ENCODE results near the gene ACSL3. TPM values are rescaled to one million over a fixed set of nuclear protein-coding genes. Genes with fewer than 3 reads are reported as not detected.

Gene ACSL3
- total RNA-seq, 1 donor from 2014 or later, result 41.2 TPM

DNA sequence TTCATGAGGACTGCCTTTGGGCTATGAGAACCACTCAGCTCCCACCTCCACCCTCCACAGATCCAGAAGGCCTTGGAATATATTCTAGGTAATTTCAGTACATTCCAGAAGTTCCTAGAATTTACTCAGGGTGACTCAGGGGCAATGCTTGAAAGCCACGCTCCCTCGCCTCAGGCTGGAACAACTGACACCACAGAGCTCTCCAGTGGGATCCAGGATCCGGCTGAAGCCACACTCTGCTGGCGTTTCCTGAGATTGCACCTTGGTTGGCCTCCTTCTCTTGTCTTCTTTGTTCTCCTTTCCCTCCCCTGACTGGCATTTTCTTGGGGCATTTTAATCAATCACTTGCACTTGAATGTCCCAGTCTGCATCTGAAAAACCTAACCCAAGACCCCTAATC, 98.5 kb downstream of the ACSL3 start:
- ATAC-seq (ENCODE audit: low read depth) (no peak), DNase-seq (no peak)
- Mint-ChIP-seq H3K4me1 (no peaks in the 10 kb centered on the region), H3K27me3 (peaks cover 37% of the 10 kb centered on the region), H3K4me3 (no peak overlapping the region), H3K9me3 (no peaks in the 10 kb centered on the region), H3K36me3 (ENCODE audit: low read depth) (no peaks in the 10 kb centered on the region), H3K27ac (no peak overlapping the region)
- TF ChIP-seq, protein P1, sequence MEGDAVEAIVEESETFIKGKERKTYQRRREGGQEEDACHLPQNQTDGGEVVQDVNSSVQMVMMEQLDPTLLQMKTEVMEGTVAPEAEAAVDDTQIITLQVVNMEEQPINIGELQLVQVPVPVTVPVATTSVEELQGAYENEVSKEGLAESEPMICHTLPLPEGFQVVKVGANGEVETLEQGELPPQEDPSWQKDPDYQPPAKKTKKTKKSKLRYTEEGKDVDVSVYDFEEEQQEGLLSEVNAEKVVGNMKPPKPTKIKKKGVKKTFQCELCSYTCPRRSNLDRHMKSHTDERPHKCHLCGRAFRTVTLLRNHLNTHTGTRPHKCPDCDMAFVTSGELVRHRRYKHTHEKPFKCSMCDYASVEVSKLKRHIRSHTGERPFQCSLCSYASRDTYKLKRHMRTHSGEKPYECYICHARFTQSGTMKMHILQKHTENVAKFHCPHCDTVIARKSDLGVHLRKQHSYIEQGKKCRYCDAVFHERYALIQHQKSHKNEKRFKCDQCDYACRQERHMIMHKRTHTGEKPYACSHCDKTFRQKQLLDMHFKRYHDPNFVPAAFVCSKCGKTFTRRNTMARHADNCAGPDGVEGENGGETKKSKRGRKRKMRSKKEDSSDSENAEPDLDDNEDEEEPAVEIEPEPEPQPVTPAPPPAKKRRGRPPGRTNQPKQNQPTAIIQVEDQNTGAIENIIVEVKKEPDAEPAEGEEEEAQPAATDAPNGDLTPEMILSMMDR (IDR thresholded peaks at IDR 0.05), result no peak
- CTCF ChIA-PET, result no interaction called here
- POLR2A ChIA-PET, result no interaction called here
- intact Hi-C loops (cut with micrococcal nuclease), result no loop called here

DNA sequence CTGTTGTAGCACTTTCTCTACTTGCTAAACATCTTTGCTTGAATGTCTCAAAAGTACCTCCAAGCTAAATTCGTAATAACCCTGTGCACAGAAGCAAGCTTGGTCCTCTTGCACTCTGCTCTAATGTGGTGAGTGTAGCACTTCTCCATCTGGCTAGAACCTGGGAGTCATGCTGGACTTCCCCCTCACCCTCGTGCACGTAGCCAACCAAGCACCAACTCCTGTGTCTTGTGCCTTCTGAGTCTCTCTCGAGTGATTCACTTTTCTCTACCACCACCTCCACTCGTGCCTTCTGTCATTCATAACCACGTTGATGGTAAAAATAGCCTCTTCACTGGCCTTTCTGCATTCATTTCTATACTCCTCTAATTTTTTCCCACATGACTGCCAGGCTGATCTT, 99.3 kb downstream of the ACSL3 start:
- ChIA-PET POLR2A (no interaction called here), CTCF (no interaction called here)
- Mint-ChIP-seq H3K27ac (no peak overlapping the region), H3K36me3 (ENCODE audit: low read depth) (no peaks in the 10 kb centered on the region), H3K4me1 (no peaks in the 10 kb centered on the region), H3K9me3 (no peaks in the 10 kb centered on the region), H3K4me3 (no peak overlapping the region), H3K27me3 (peaks cover 37% of the 10 kb centered on the region)
- TF ChIP-seq, protein P1 (IDR thresholded peaks at IDR 0.05), result no peak
- DNase-seq (no peak), ATAC-seq (ENCODE audit: low read depth) (no peak)
- intact Hi-C loops (cut with micrococcal nuclease), result no loop called here

DNA sequence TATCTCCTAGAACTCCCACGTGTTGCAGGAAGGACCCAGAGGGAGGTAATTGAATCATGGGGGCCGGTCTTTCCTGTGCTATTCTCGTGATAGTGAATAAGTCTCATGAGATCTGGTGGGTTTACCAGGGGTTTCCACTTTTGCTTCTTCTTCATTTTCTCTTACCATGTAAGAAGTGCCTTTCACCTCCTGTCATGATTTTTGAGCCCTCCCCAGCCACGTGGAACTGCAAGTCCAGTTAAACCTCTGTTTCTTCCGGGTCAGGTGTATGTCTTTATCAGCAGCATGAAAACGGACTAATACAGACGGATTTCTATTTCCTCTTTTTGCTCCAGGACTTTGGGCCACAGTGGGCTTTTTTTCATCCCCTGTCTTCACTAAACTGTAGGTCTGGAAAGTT, 102.8 kb downstream of the ACSL3 start:
- CTCF ChIA-PET, result no interaction called here
- no peaks in the 10 kb centered on the region for H3K9me3 Mint-ChIP-seq
- POLR2A ChIA-PET, result no interaction called here
- intact Hi-C loops (cut with micrococcal nuclease), result no loop called here
- H3K4me3 Mint-ChIP-seq, result no peak overlapping the region
- no peaks in the 10 kb centered on the region for H3K36me3 Mint-ChIP-seq (ENCODE audit: low read depth)
- no peaks in the 10 kb centered on the region for H3K4me1 Mint-ChIP-seq
- no peak for DNase-seq
- ATAC-seq (ENCODE audit: low read depth), result no peak
- TF ChIP-seq, protein P1 (IDR thresholded peaks at IDR 0.05), result no peak
- H3K27ac Mint-ChIP-seq, result no peak overlapping the region
- peaks cover 30% of the 10 kb centered on the region for H3K27me3 Mint-ChIP-seq

DNA sequence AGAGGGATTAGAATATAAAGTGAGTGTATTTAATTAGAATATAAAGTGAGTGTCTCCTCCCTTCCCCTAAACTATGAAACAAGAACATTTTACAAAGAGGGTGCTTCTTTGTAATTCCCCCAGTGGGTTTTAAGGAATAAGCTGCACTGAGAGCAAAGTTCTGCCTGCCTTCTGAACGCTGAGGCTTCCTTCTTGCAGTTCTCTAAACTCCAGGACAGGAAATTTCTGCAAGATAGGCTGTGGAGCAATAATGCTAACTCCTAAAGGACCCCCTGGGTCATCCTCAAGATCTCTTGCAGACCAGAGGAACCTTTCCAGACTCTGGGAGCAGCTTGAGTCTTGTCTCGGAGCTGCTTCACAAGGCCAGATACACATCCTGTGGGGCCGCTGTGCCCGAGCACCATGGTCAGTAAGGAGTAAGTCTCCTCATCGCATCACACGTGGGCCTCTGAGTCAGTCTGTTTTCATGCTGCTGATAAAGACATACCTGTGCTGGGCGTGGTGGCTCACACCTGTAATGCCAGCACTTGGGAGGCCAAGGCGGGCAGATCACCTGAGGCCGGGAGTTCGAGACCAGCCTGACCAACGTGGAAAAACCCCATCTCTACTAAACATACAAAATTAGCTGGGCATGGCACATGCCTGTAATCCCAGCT, 103.7 kb downstream of the ACSL3 start:
- Mint-ChIP-seq H3K4me1 (no peaks in the 10 kb centered on the region), H3K27me3 (peaks cover 26% of the 10 kb centered on the region), H3K27ac (no peak overlapping the region), H3K36me3 (ENCODE audit: low read depth) (no peaks in the 10 kb centered on the region), H3K9me3 (no peaks in the 10 kb centered on the region), H3K4me3 (no peak overlapping the region)
- TF ChIP-seq, protein P1 (IDR thresholded peaks at IDR 0.05), result no peak
- POLR2A ChIA-PET, result no interaction called here
- CTCF ChIA-PET, result no interaction called here
- intact Hi-C loops (cut with micrococcal nuclease), result no loop called here
- DNase-seq, result no peak
- no peak for ATAC-seq (ENCODE audit: low read depth)

DNA sequence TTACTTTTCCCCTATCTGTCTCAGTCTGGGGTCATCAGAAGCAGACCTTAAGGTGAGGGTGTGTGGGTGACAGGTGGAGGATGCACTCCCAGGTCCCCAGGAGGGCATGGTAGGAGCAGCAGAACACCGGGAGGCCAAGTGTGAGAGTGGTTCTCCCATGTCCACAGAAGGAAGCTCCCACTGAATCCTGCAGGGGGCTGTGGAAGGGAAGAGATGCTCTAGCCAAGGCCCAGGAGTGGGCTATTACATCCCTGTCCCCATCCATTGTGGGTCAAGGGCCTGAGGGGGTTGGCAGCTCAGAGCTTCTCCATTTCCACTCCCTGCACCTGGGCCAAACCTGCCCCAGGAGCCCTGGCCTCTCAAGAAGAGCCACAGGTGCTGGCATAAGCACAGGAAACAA, 104.7 kb downstream of the ACSL3 start:
- Mint-ChIP-seq H3K9me3 (no peaks in the 10 kb centered on the region), H3K36me3 (ENCODE audit: low read depth) (no peaks in the 10 kb centered on the region), H3K4me3 (no peak overlapping the region), H3K27me3 (peaks cover 22% of the 10 kb centered on the region), H3K27ac (no peak overlapping the region), H3K4me1 (no peaks in the 10 kb centered on the region)
- intact Hi-C loops (cut with micrococcal nuclease), result no loop called here
- ChIA-PET POLR2A (no interaction called here), CTCF (no interaction called here)
- ATAC-seq (ENCODE audit: low read depth), result no peak
- TF ChIP-seq, protein P1 (IDR thresholded peaks at IDR 0.05), result no peak
- DNase-seq, result no peak
